ENCODE data around the gene DNAH12. TPM values are rescaled to one million over a fixed set of nuclear protein-coding genes. Genes with fewer than 3 reads are reported as not detected.

The DNAH12 gene
- total RNA-seq, 2 experiments from 2014 or later = 0.05 TPM; not detected in 1

Other genes with a start within 250 kb of the DNAH12 start
- gene PDE12, start 11.9 kb upstream of the DNAH12 start, total RNA-seq = 10 to 100 TPM; 15.3 to 15.6 TPM
- 10 to 100 TPM; 49.0 to 50.8 TPM for gene ARF4, start 53.0 kb upstream of the DNAH12 start, total RNA-seq
- gene DENND6A, start 148.7 kb upstream of the DNAH12 start, total RNA-seq = 10 to 100 TPM; 12.3 to 12.4 TPM
- gene SLMAP, start 212.0 kb upstream of the DNAH12 start, total RNA-seq = 10 to 100 TPM; 35.1 TPM

All from activated naive CD4-positive, alpha-beta T cell treated with anti-CD3 and anti-CD28 coated beads for 36 hours (primary cell).